Suppressor macrophage (primary cell): Measurements from ENCODE around the gene NRP2.
A peak's percentile ranks its signal among the peaks of the same experiment; 100 is the strongest.

Source experiments
- DNase-seq, 4 experiments: peaks; one replicate each; pipeline ENCODE4 v3.0.0-alpha.2; 2020 to 2022

NRP2 gene

DNA sequence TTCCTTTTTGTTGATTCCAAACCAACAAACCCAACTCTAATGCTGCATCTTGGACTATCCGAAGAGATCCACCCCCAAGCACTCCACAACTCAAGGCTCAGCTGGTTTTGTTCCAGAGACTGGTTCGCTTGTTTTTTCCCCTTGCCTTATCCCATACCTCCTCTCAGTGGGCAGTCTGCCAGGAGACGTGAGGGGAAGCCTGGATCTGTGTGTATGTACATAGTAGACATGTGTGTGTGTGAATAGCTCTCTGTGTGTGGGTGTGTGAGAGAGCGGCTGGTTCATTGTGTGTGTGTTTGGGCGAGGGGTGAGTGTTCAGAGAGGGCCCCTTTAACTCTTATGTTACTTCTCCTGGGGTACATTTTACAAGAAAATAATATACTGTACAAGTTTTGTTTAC is 94.4 kb downstream of the NRP2 start:
- no peak for DNase-seq

DNA sequence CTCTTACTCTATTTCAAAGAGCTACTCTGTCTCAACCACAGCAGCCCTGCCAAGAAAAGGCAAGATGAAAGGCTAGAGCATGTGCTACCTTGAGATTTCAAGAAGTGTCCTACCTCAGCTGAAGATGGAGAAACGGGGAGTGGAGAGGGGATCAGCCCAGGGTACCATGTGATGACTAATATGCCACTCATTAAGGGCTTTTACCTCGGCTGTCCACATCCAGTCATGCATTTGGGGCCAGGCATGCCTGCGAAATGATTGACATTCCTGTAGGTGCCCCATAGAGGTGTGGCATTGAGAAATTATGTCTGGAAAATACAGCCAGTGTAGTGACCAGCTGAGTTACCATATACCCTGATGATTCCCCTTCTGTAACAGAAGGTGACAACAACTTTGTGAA is 96.1 kb downstream of the NRP2 start:
- DNase-seq = no peak

DNA sequence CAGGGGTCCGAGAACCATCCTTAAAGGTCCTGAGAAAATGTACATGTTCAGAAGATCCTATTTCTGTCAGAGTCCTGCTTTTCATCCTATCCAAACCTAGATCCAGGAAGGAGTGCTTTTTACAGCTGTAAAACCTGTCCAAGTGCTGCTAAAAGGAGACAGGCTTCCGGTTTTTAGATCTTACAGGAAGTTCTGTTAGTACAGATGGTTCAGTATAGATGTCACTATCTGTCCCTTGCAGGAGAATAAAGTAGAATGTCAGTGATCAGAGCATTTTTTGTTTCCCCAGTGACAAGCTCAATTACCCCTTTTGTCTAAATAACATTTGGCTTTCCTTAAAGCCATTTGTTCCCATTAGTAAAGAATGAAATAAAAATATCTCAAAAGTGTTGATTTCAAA is 98.3 kb downstream of the NRP2 start:
- DNase-seq = no peak

DNA sequence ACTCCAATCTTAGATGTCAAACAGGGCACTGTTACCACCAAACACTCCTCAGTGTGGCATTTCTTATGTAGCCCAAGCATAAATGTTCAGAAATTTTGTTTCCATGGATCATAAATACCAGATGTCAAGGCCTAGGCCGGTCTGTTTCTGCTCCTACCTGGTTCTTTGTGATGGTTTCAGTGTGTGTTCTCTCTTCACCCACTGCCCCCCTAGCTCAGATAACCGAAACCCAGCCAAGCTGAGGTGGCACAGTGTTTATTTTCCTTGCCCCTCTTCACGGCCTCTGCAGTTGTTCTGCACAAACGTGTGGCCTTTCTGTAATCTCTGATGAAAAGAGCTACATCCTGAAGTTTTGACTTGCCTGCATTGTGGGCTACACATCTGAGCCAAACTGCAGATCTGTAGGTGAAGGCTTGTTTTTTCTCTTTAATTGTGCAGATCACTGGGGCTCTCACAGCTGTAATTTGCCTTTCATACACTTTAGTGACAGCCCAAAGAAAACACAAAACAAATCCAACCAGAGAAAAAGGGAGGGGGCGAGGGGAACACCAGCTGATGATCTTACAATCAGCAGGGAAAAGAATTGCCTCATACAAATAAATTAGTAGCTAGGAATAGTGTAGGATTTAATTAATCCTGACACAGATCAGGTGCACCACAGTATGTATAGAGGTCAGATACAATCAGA is 99.1 kb downstream of the NRP2 start:
- no peak for DNase-seq

DNA sequence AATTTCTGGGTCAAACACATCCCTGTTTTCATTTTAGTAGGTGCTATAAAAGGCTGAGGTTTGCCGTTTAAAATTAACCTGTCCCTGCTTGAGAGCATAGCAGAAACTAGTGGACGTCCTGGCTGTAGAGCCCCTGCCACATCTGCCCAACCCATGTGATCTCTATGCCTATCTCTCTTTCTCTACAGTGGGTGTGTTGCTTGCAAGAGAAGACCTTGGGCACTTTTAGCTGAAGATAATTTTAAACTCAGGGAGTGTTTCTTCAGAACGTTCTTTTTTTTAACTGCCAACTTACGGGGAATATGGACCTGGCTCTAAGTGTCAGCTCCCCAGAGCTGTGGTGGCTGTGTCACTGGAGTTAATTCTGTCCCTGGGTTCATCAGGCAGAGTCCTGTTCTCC is 100.6 kb downstream of the NRP2 start:
- DNase-seq = no peak

- no peak for DNase-seq
These were observed 101.7 kb downstream of the NRP2 start for GRCh38 chr2:205783872-205784499.

GRCh38 chr2:205785507-205786260 is 103.4 kb downstream of the NRP2 start:
- DNase-seq = no peak

GRCh38 chr2:205786976-205787375 is 104.7 kb downstream of the NRP2 start:
- DNase-seq = no peak

- no peak for DNase-seq
These were observed 105.5 kb downstream of the NRP2 start for GRCh38 chr2:205787761-205788160.

DNA sequence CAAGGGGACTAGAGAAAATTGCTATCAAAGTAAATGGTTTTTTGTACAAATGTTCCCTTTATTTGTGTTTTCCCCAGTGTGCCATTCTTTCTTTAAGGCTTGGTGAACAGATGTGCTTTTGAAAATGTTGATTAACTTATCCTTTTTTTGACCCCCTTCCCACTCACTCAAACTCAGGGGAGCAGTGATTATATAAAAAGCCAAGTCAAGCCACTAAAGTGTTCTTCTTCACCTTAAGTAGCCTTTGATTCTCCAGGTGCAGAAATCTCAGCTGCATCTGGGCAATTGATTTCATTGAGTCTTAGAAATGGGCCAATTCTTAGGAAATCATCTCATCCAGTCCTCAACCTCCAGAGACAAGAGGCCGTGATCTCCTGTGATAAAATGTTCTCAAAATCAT is 107.6 kb downstream of the NRP2 start:
- no peak for DNase-seq

- DNase-seq = no peak
These were observed 110.6 kb downstream of the NRP2 start for GRCh38 chr2:205792908-205793307.

- DNase-seq = no peak
These were observed 114.6 kb downstream of the NRP2 start for GRCh38 chr2:205796805-205797313.

GRCh38 chr2:205797866-205798265 is 115.6 kb downstream of the NRP2 start:
- DNase-seq = no peak

DNA sequence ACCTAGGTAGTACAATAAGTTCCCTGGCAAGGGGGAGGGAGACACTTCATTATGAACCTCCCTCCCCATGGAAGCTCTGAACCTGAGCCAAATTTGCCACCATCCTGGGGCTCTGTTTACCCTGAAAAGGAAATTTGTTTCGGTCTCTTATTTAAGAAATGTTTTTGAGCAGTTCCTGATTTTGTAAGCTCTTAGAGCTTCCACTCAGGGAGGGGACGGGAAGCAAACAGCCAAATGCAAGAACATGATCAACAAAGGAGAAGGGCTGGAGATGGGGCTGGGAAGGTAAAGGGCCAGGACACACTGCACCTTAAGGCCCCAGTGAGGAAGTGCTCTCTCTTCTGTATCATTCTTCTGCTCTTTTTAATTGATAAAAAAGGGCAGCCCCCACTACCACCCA is 117.9 kb downstream of the NRP2 start:
- DNase-seq = no peak

DNA sequence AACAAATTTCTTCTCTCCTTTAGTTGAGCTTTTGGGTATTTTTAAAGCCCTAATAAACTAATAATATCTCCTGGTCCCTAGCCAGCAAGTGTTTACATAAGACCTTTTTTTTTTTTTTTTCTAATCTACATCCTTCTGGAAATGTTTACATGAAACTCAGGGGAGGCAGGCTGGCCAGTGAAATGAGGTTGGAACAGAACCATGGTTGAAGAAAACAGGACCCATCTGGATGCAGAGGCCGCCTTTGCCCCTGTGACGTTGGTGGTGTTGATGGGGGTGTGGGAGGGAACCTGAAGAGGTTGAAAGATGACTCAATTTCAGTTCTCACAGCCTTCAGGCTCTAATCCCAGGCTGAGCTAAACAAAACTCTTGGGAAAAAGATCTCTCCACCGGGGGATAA is 118.5 kb downstream of the NRP2 start:
- DNase-seq = no peak

DNA sequence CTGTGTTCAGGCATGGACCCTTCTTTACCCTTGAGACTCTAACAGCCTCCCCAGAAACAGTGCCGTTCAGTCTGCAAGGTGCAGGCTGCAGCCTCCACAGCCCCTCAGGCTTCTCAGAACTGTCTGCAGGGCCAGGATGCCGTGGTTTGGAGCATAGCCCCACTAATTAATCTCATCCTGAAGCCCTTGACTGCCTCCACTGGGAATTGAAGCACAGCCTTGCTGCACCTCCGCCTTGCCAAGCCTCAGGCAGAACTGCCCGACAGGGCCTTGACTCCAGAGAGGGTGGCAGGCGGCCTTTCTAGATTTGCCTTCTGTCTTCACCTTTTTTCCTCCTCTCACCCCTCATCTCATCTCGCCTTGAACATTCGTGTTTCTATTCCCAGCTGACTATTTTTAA is 119.8 kb downstream of the NRP2 start:
- no peak for DNase-seq

GRCh38 chr2:205802941-205803340 is 120.6 kb downstream of the NRP2 start:
- DNase-seq = no peak

- peak; percentile 27 to 81 (median 50) for DNase-seq
These were observed 121.2 kb downstream of the NRP2 start for GRCh38 chr2:205803500-205803899.

GRCh38 chr2:205805136-205805535 is 122.8 kb downstream of the NRP2 start:
- no peak for DNase-seq

DNA sequence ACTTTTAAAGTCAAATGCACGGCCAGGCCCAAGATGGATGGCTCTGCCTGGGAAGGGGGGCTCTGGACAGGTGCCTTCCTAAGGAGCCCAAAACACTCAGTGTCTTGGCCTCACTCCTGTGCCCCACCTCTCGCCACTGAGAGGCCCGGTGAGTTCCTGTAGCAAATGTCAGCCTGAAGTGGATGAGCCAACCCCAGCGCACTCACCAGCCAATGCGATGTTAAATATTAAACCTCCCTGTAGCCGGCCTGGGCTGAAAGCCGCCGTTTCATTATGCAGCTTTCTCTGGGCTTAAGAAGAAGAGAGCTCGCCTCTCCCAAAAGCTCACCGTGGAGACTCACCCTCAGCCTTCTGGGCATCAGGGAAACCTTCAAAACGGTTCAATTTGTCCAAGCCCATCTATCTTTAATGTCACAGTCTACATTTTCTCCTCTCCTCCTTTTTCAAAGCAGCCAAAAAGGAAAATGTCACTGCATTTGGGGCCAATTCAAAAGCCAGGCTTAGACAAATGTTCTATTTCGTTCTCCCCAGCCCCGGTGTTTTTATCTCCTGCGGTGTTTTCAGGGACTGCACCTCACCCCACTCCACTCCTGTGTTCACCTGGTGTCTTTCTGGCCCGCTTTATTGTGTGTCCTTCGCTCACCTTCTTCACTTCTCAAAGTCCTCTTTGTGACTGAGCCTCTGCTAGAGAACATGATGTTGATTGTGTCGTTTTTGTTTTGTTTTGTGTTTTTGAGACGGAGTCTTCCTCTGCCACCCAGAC is 124.0 kb downstream of the NRP2 start:
- no peak for DNase-seq

DNA sequence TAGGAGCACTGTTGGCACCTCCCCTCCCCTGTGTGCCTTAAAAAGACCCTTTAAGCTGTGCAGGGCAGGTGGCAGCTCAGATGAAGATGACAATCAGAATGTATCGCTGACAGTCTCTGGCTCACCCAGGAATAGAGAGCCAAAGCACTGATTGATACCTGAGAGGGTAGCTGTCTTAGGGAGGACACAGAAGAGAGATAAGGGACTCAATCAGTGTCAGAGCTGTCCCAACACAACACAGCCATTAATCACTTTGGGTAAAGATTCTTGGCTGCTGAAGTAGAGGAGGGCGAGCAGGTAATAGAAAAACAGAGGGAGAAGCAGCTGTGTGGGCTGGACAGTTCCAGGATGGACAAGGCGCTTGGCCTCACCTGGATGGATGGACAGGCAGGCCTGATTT is 124.9 kb downstream of the NRP2 start:
- no peak for DNase-seq

DNA sequence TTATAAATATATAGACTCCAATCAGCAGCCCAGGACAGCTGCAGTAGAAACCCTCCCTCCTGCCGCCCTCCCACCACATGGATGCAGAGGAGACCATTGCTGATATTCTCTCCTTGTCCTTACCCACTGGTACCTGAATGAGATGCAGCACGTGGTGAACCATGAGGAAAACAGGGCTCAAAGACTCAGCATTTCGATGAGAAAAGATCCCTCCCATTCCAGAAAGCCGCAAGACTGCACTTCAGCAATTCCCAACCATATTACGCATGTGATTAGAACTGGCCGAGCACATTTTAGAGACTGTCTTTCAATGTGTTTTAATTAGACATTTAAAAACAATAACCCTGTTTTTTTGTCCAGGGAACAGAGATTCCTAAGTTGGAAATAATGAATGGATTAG is 125.5 kb downstream of the NRP2 start:
- DNase-seq = no peak

DNA sequence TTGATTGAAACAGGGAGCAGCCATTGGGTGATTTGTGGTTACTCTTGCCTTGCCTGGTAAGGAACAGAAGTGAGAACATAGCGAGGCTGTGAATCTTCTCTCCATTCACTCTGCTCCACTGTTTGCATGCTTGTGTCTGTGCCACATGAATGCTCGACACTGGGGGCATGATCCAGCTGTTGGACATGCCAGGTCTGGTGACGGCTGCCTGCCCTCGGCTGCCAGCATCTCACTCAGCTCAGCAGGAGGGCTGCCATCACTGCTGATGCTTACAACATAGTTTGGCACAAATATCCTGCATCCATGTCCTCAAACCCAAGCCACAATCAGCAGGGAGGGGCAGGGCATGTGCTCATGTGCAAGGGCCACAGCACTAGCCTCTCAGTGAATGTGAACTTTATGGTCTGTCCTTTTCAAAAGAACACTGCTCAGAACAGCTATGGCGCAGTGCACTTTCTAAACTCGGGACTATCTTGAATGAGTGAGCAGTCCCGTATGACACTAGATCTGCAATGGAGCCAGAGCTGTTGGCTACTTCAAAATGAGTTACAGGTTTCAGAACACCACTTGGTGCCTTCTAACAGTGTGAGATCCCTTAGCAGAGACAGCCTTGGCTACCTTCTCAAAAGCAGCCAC is 126.3 kb downstream of the NRP2 start:
- DNase-seq = no peak
